Measurements from ENCODE around the gene FRMD4A. TPM values are rescaled to one million over a fixed set of nuclear protein-coding genes. Genes with fewer than 3 reads are reported as not detected.

The FRMD4A gene
- total RNA-seq, 2 donors from 2014 or later = 22.3 to 22.4 TPM

DNA sequence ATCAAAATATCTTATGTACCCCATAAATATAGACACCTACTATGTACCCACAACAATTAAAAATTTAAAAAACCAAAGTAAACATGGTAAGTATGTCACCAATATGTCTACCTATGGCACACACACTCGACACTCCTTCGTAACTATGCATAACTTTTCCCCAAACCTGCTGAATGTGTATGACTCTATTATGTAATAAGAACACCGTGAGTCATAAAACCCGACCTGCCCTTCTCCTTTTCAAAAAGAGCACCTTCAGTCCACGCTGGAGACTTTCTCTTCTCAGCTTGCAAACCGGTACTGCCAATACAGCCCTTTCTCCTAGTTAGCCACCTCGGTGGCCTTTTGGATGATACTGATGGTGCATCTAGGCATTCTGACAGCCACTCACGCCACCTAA, 557.7 kb downstream of the FRMD4A start:
- H3K36me3 Mint-ChIP-seq (ENCODE audit: low read depth) = peaks cover 5% of the 10 kb centered on the region
- no peak overlapping the region for H3K9ac ChIP-seq (ENCODE audit: extremely low read depth, low read length, poor library complexity, severe bottlenecking)
- TF ChIP-seq, protein P1, sequence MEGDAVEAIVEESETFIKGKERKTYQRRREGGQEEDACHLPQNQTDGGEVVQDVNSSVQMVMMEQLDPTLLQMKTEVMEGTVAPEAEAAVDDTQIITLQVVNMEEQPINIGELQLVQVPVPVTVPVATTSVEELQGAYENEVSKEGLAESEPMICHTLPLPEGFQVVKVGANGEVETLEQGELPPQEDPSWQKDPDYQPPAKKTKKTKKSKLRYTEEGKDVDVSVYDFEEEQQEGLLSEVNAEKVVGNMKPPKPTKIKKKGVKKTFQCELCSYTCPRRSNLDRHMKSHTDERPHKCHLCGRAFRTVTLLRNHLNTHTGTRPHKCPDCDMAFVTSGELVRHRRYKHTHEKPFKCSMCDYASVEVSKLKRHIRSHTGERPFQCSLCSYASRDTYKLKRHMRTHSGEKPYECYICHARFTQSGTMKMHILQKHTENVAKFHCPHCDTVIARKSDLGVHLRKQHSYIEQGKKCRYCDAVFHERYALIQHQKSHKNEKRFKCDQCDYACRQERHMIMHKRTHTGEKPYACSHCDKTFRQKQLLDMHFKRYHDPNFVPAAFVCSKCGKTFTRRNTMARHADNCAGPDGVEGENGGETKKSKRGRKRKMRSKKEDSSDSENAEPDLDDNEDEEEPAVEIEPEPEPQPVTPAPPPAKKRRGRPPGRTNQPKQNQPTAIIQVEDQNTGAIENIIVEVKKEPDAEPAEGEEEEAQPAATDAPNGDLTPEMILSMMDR (conservative IDR thresholded peaks at IDR 0.05) = no peak
- no peak overlapping the region for H3K4me3 Mint-ChIP-seq
- no peak overlapping the region for H3K27ac Mint-ChIP-seq
- H3K27me3 ChIP-seq (ENCODE audit: control insufficient read depth, insufficient read depth, low read length, poor library complexity, severe bottlenecking) = no peaks in the 10 kb centered on the region
- H3K4me3 ChIP-seq (ENCODE audit: low read length) = no peak overlapping the region
- DNase-seq = no peak
- H3K9me3 Mint-ChIP-seq = peaks cover 2% of the 10 kb centered on the region
- no peaks in the 10 kb centered on the region for H3K4me1 ChIP-seq (ENCODE audit: control insufficient read depth, insufficient read depth, low read length)
- H3K27me3 Mint-ChIP-seq (ENCODE audit: insufficient read depth) = no peaks in the 10 kb centered on the region
- H3K9me3 ChIP-seq (ENCODE audit: control insufficient read depth, low read length) = peaks cover 5% of the 10 kb centered on the region
- peaks cover under 1% of the 10 kb centered on the region for H3K4me1 Mint-ChIP-seq
- no peak overlapping the region for H3K27ac ChIP-seq (ENCODE audit: low read depth, low read length)
- H3K36me3 ChIP-seq (ENCODE audit: control insufficient read depth, insufficient read depth, low read length) = peaks cover 5% of the 10 kb centered on the region
- WGBS, 2 experiments (ENCODE audit: insufficient coverage in 1 of 2, insufficient read length in 1 of 2) = 89 to 94% methylated on average over 7 to 8 of the region's 8 CpGs

DNA sequence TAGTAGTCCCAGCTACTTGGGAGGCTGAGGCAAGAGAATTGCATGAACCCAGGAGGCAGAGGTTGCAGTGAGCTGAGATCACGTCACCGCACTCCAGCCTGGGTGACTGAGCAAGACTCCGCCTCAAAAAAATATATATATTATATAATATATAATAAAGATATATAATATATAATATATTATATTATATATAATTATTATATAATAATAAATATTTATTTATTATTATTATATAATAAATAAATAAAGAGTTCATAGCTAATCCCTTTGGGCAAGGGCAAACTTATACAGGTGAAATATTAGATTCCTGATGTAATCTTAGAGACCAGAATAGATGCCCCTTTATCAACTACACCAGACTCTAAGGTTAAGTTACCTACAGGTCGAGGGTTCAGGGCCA, 558.7 kb downstream of the FRMD4A start:
- Histone ChIP-seq H3K36me3 (ENCODE audit: control insufficient read depth, insufficient read depth, low read length) (peaks cover 5% of the 10 kb centered on the region), H3K9ac (ENCODE audit: extremely low read depth, low read length, poor library complexity, severe bottlenecking) (no peak overlapping the region), H3K4me1 (ENCODE audit: control insufficient read depth, insufficient read depth, low read length) (no peaks in the 10 kb centered on the region), H3K4me3 (ENCODE audit: low read length) (no peak overlapping the region), H3K27ac (ENCODE audit: low read depth, low read length) (no peak overlapping the region), H3K9me3 (ENCODE audit: control insufficient read depth, low read length) (peaks cover 5% of the 10 kb centered on the region), H3K27me3 (ENCODE audit: control insufficient read depth, insufficient read depth, low read length, poor library complexity, severe bottlenecking) (no peaks in the 10 kb centered on the region)
- no peak for DNase-seq
- peaks cover 2% of the 10 kb centered on the region for H3K9me3 Mint-ChIP-seq
- peaks cover 5% of the 10 kb centered on the region for H3K36me3 Mint-ChIP-seq (ENCODE audit: low read depth)
- H3K27me3 Mint-ChIP-seq (ENCODE audit: insufficient read depth) = no peaks in the 10 kb centered on the region
- TF ChIP-seq, protein P1 (conservative IDR thresholded peaks at IDR 0.05) = no peak
- 86 to 91% methylated on average over 1 to 3 of the region's 4 CpGs for WGBS, 2 experiments (ENCODE audit: insufficient coverage in 1 of 2, insufficient read length in 1 of 2)
- no peak overlapping the region for H3K4me3 Mint-ChIP-seq
- peaks cover 6% of the 10 kb centered on the region for H3K4me1 Mint-ChIP-seq
- no peak overlapping the region for H3K27ac Mint-ChIP-seq

DNA sequence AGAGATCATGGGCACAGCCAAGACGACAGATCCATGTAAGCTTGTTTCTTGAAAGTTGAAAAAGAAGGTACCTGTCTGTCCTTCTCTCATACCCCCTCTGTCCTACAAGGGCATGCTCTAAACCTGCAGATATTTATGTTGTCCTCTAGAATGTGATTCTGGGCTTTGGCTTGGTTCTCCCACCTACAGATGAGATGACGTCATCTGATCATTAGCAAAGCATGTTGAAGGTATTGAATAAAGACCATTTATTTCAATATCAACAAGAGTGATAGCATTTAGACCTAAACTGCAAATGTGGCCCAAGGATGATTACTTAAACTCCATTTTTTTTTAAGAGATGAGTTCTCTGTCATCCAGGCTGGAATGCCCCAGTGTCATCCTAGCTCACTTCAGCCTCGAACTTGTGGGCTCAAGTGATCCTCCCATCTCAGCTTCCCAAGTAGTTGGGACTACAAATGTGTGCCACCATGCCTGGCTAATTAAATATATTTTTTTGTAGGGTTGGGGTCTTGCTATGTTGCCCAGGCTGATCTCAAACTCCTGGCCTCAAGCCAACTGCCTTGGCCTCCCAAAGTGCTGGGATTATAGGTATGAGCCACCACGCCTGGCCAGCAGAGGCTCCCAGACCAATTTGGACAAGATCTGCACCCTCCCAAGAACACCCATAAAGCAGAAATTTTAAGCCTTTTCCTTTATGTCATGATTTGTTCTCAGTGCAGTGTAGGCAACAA, 559.8 kb downstream of the FRMD4A start:
- Histone ChIP-seq H3K9me3 (ENCODE audit: control insufficient read depth, low read length) (peaks cover 5% of the 10 kb centered on the region), H3K36me3 (ENCODE audit: control insufficient read depth, insufficient read depth, low read length) (peaks cover 5% of the 10 kb centered on the region), H3K27me3 (ENCODE audit: control insufficient read depth, insufficient read depth, low read length, poor library complexity, severe bottlenecking) (no peaks in the 10 kb centered on the region), H3K27ac (ENCODE audit: low read depth, low read length) (no peak overlapping the region), H3K4me1 (ENCODE audit: control insufficient read depth, insufficient read depth, low read length) (no peaks in the 10 kb centered on the region), H3K9ac (ENCODE audit: extremely low read depth, low read length, poor library complexity, severe bottlenecking) (no peak overlapping the region), H3K4me3 (ENCODE audit: low read length) (no peak overlapping the region)
- Mint-ChIP-seq H3K36me3 (ENCODE audit: low read depth) (peaks cover 5% of the 10 kb centered on the region), H3K4me3 (no peak overlapping the region), H3K27me3 (ENCODE audit: insufficient read depth) (no peaks in the 10 kb centered on the region), H3K4me1 (peaks cover 7% of the 10 kb centered on the region), H3K27ac (no peak overlapping the region), H3K9me3 (peaks cover 2% of the 10 kb centered on the region)
- no peak for DNase-seq
- WGBS, 2 experiments (ENCODE audit: insufficient coverage in 1 of 2, insufficient read length in 1 of 2) = 97% methylated on average over 3 to 4 of the region's 4 CpGs
- TF ChIP-seq, protein P1 (conservative IDR thresholded peaks at IDR 0.05) = no peak

Data from endodermal cell (in vitro differentiated cells).